CD8-positive, alpha-beta memory T cell (primary cell): ENCODE measurements around the gene CCDC88A. TPM values are rescaled to one million over a fixed set of nuclear protein-coding genes. Genes with fewer than 3 reads are reported as not detected.
"Not testable (repeated sequence)": the region's sequence is repeated elsewhere in the genome, so short reads cannot be mapped to it uniquely, and the experiment has no call there.

Experiments used
- CTCF ChIA-PET: fragments of 350-600 bp; sonication (Branson Sonifier 250); formaldehyde crosslinking; loops from one replicate; lab custom pipeline; 2021; ENCODE audit warnings: antibody characterized with exemption; lab: Charles Lee
- POLR2A ChIA-PET: fragments of 350-600 bp; sonication (Branson Sonifier 250); formaldehyde crosslinking; loops from one replicate; lab custom pipeline; 2021; ENCODE audit warnings: antibody characterized with exemption; lab: Charles Lee
- DNase-seq, 5 donors: peaks; one replicate each; pipeline versions ENCODE4 v3.0.0 to v3.0.0-alpha.2; 2020 to 2022; ENCODE audit warnings: mixed read lengths in 1 of 5
- H3K27ac ChIP-seq: one replicate; pipeline ENCODE4 v1.7.0; 2013; ENCODE audit warnings: low read depth, mild to moderate bottlenecking, low read length, moderate library complexity
- H3K27me3 ChIP-seq: 2 replicates; pipeline ENCODE4 v1.7.0; 2013; ENCODE audit warnings: low read length, mild to moderate bottlenecking; ENCODE audit not compliant: insufficient read depth, poor library complexity, severe bottlenecking
- H3K36me3 ChIP-seq: 2 replicates; pipeline ENCODE4 v1.7.0; 2013; ENCODE audit warnings: mild to moderate bottlenecking, low read length, moderate library complexity; ENCODE audit not compliant: insufficient read depth
- H3K4me1 ChIP-seq: 2 replicates; pipeline ENCODE4 v1.7.0; 2013; ENCODE audit warnings: mild to moderate bottlenecking, low read length, moderate library complexity; ENCODE audit not compliant: insufficient read depth
- H3K4me3 ChIP-seq: 2 replicates; pipeline ENCODE4 v1.7.0; 2013; ENCODE audit warnings: mild to moderate bottlenecking, low read length
- H3K9me3 ChIP-seq: 2 replicates; pipeline ENCODE4 v1.7.0; 2013; ENCODE audit warnings: mild to moderate bottlenecking, low read length
- H3K27ac Mint-ChIP-seq, 8 donors: one replicate each; pipeline ENCODE4 v1.8.0; 2020 to 2021; ENCODE audit warnings: mixed read lengths in 8 of 8, mild to moderate bottlenecking in 6 of 8, inconsistent platforms in 3 of 8, moderate library complexity in 3 of 8
- H3K27me3 Mint-ChIP-seq, 2 donors: one replicate each; pipeline ENCODE4 v1.8.0; 2020 to 2021; ENCODE audit warnings: mixed read lengths in 2 of 2, mild to moderate bottlenecking in 1 of 2, moderate library complexity in 1 of 2
- H3K36me3 Mint-ChIP-seq, 3 donors: one replicate each; pipeline ENCODE4 v1.8.0; 2020 to 2021; ENCODE audit warnings: mixed read lengths in 3 of 3, inconsistent platforms in 1 of 3, mild to moderate bottlenecking in 1 of 3
- H3K4me1 Mint-ChIP-seq, 3 donors: one replicate each; pipeline ENCODE4 v1.8.0; 2020 to 2021; ENCODE audit warnings: mixed read lengths in 3 of 3, inconsistent platforms in 1 of 3, mild to moderate bottlenecking in 1 of 3
- H3K4me3 Mint-ChIP-seq, 7 donors: one replicate each; pipeline ENCODE4 v1.8.0; 2020 to 2021; ENCODE audit warnings: mixed read lengths in 7 of 7, mild to moderate bottlenecking in 6 of 7, moderate library complexity in 4 of 7, inconsistent platforms in 2 of 7
- H3K9me3 Mint-ChIP-seq, 5 donors: one replicate each; pipeline ENCODE4 v1.8.0; 2020 to 2022; ENCODE audit warnings: mixed read lengths in 5 of 5, mild to moderate bottlenecking in 3 of 5, moderate library complexity in 2 of 5, inconsistent platforms in 1 of 5
- polyA plus RNA-seq: library from polyadenylated mRNA; unstranded; fragments of 300-500 nt; fragmentation: Illumina TruSeq; gene quantifications from one replicate; pipeline ENCODE4 v1.2.3, GENCODE V29; 2021
- total RNA-seq, 2 experiments: library from RNA; stranded (reverse); gene quantifications; one replicate each; pipeline ENCODE4 v1.2.3, GENCODE V29; 2021

CCDC88A gene
- total and polyA plus RNA-seq, 3 experiments from 2014 or later, result 9.5 to 10.7 (median 9.5) TPM

GRCh38 chr2:55242617-55243016 is 177.0 kb downstream of the CCDC88A start:
- H3K9me3 Mint-ChIP-seq, result no peaks in the 10 kb centered on the region
- ChIA-PET CTCF (no interaction called here), POLR2A (no interaction called here)
- H3K27me3 Mint-ChIP-seq, result no peaks in the 10 kb centered on the region
- H3K27ac ChIP-seq, result no peak overlapping the region
- no peaks in the 10 kb centered on the region for H3K9me3 ChIP-seq
- H3K36me3 Mint-ChIP-seq, result peaks cover 5 to 61% (median 7%) of the 10 kb centered on the region in 3 donors
- H3K4me1 Mint-ChIP-seq, result peaks cover 0 to 13% (median 3%) of the 10 kb centered on the region in 3 donors
- DNase-seq, result no peak
- no peaks in the 10 kb centered on the region for H3K27me3 ChIP-seq
- no peak overlapping the region for H3K4me3 Mint-ChIP-seq
- no peak overlapping the region for H3K4me3 ChIP-seq
- peak overlapping the region in 3 of 8 donors; percentile 23 to 47 (median 30) for H3K27ac Mint-ChIP-seq
- peaks cover 10% of the 10 kb centered on the region for H3K36me3 ChIP-seq
- no peaks in the 10 kb centered on the region for H3K4me1 ChIP-seq

GRCh38 chr2:55241582-55241981 is 178.1 kb downstream of the CCDC88A start:
- POLR2A ChIA-PET, H3K9me3 ChIP-seq, DNase-seq, H3K27me3 Mint-ChIP-seq, H3K27ac ChIP-seq, H3K27ac Mint-ChIP-seq, H3K27me3 ChIP-seq, H3K36me3 ChIP-seq, H3K4me3 Mint-ChIP-seq, H3K4me3 ChIP-seq, H3K9me3 Mint-ChIP-seq, H3K4me1 ChIP-seq, CTCF ChIA-PET: not testable (repeated sequence)
- Mint-ChIP-seq H3K36me3 (peaks cover 4 to 60% (median 7%) of the 10 kb centered on the region in 3 donors), H3K4me1 (peaks cover 0 to 13% (median 3%) of the 10 kb centered on the region in 3 donors)

DNA sequence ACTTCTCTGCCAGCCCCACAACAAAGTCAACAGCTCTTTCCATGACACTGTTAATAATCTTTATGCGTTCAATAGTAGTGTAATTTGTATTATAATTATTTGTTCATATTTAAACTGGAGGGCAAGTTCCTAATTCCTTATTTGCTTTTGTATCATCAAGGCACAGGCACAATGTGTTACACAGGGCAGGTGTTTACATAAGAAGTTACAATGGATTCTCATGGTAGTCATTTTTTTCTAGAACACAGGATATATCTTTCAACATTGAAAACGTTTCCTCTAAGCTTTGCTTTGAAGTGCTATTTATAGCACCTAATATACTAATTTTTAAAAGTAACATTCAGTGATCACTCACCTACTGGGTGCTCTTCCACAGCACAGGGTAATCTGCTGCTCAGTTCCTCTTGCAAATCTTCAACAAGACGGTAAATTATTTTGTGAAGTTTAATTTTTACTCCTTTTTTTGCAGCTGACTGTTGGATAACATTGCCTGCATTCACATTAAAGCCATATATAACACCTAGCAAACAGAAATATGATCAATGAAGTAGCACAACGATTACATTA is 179.9 kb downstream of the CCDC88A start:
- Mint-ChIP-seq H3K36me3 (peaks cover 4 to 65% (median 7%) of the 10 kb centered on the region in 3 donors), H3K4me3 (no peak overlapping the region), H3K4me1 (peaks cover 7 to 22% (median 20%) of the 10 kb centered on the region in 3 donors), H3K9me3 (no peaks in the 10 kb centered on the region), H3K27me3 (no peaks in the 10 kb centered on the region), H3K27ac (peak overlapping the region in 1 of 8 donors; percentile 29)
- POLR2A ChIA-PET, result no interaction called here
- no peaks in the 10 kb centered on the region for H3K27me3 ChIP-seq
- CTCF ChIA-PET, result no interaction called here
- H3K4me1 ChIP-seq, result peaks cover 9% of the 10 kb centered on the region
- H3K36me3 ChIP-seq, result peaks cover 12% of the 10 kb centered on the region
- no peak overlapping the region for H3K4me3 ChIP-seq
- no peaks in the 10 kb centered on the region for H3K9me3 ChIP-seq
- H3K27ac ChIP-seq, result no peak overlapping the region
- no peak for DNase-seq

Other genes starting within 250 kb of the CCDC88A start
- gene CLHC1, start 187.6 kb downstream of the CCDC88A start, total RNA-seq, result 1 to 10 TPM; 8.4 to 9.8 TPM
- gene CLHC1, start 187.6 kb downstream of the CCDC88A start, polyA plus RNA-seq, result 1.1 TPM
- 1,000 to 10,000 TPM; 1,155 to 1,172 TPM for gene RPS27A, start 187.2 kb downstream of the CCDC88A start, total RNA-seq
- 3,070 TPM for gene RPS27A, start 187.2 kb downstream of the CCDC88A start, polyA plus RNA-seq
- 10 to 100 TPM; 58.3 to 58.9 TPM for gene MTIF2, start 150.6 kb downstream of the CCDC88A start, total RNA-seq
- gene MTIF2, start 150.6 kb downstream of the CCDC88A start, polyA plus RNA-seq, result 19.5 TPM
- 10 to 100 TPM; 27.6 TPM for gene CFAP36, start 99.9 kb upstream of the CCDC88A start, total RNA-seq
- 30.9 TPM for gene CFAP36, start 99.9 kb upstream of the CCDC88A start, polyA plus RNA-seq
- gene PPP4R3B, start 197.8 kb upstream of the CCDC88A start, total RNA-seq, result 10 to 100 TPM; 83.0 to 94.0 TPM
- 87.4 TPM for gene PPP4R3B, start 197.8 kb upstream of the CCDC88A start, polyA plus RNA-seq